Measurements from ENCODE around the gene BBIP1.
"Not testable (repeated sequence)": the region's sequence is repeated elsewhere in the genome, so short reads cannot be mapped to it uniquely, and the experiment has no call there.

The BBIP1 gene

GRCh38 chr10:110867807-110868465 is 51.0 kb downstream of the BBIP1 start:
- Histone ChIP-seq H3K36me3 (ENCODE audit: control insufficient read depth, insufficient read depth, low read length) (no peaks in the 10 kb centered on the region), H3K27me3 (replicated peaks; ENCODE audit: control insufficient read depth, insufficient read depth, low read length) (no peaks in the 10 kb centered on the region), H3K4me3 (replicated peaks; ENCODE audit: low read depth, low read length) (no peak overlapping the region)
- no peak for DNase-seq (ENCODE audit: extremely low read depth, insufficient read length)
- TF ChIP-seq, protein P1, sequence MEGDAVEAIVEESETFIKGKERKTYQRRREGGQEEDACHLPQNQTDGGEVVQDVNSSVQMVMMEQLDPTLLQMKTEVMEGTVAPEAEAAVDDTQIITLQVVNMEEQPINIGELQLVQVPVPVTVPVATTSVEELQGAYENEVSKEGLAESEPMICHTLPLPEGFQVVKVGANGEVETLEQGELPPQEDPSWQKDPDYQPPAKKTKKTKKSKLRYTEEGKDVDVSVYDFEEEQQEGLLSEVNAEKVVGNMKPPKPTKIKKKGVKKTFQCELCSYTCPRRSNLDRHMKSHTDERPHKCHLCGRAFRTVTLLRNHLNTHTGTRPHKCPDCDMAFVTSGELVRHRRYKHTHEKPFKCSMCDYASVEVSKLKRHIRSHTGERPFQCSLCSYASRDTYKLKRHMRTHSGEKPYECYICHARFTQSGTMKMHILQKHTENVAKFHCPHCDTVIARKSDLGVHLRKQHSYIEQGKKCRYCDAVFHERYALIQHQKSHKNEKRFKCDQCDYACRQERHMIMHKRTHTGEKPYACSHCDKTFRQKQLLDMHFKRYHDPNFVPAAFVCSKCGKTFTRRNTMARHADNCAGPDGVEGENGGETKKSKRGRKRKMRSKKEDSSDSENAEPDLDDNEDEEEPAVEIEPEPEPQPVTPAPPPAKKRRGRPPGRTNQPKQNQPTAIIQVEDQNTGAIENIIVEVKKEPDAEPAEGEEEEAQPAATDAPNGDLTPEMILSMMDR (IDR thresholded peaks at IDR 0.05; ENCODE audit: insufficient read depth, low read length, poor library complexity, severe bottlenecking): no peak

DNA sequence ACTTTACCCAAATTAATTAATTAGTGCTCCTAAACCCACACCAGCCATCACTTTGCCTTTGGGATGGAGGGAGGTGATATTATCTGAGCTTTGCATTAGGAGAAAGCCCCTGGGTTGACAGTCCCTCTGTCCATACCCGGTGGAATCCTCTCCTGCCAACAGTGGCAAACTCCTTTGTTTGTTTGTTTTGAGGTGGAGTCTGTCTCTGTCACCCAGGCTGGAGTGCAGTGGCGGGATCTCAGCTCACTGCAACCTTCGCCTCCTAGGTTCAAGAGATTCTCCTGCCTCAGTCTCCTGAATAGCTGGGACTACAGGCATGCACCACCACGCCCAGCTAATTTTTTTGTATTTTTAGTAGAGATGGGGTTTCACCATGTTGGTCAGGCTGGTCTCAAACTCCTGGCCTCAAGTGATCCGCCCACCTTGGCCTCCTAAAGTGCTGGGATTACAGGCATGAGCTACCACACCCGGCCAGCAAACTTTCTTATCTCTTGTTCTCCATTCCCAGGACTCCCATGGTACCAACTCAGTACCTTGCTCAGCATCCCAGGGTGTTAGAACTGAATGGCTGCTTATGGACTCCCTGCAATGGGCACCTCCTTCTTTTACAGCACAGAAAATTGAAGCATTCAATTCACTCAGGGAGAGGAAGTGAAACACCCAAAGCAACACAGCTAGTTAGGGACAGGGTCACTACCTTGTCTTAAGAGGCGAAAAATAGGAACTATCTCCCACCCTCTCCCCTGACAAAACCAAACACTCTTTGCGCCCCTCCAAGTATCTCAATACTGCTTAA is 51.8 kb downstream of the BBIP1 start:
- peak; percentile 60 for DNase-seq (ENCODE audit: extremely low read depth, insufficient read length)
- H3K4me3 ChIP-seq (replicated peaks; ENCODE audit: low read depth, low read length); H3K36me3 ChIP-seq (ENCODE audit: control insufficient read depth, insufficient read depth, low read length); H3K27me3 ChIP-seq (replicated peaks; ENCODE audit: control insufficient read depth, insufficient read depth, low read length): not testable (repeated sequence)

- TF ChIP-seq, protein P1 (IDR thresholded peaks at IDR 0.05; ENCODE audit: insufficient read depth, low read length, poor library complexity, severe bottlenecking): no peak
- no peak overlapping the region for H3K4me3 ChIP-seq (replicated peaks; ENCODE audit: low read depth, low read length)
- no peaks in the 10 kb centered on the region for H3K27me3 ChIP-seq (replicated peaks; ENCODE audit: control insufficient read depth, insufficient read depth, low read length)
- no peaks in the 10 kb centered on the region for H3K36me3 ChIP-seq (ENCODE audit: control insufficient read depth, insufficient read depth, low read length)
- peak; percentile 53 for DNase-seq (ENCODE audit: extremely low read depth, insufficient read length)
Measured at GRCh38 chr10:110865809-110866482, 53.0 kb downstream of the BBIP1 start.

DNA sequence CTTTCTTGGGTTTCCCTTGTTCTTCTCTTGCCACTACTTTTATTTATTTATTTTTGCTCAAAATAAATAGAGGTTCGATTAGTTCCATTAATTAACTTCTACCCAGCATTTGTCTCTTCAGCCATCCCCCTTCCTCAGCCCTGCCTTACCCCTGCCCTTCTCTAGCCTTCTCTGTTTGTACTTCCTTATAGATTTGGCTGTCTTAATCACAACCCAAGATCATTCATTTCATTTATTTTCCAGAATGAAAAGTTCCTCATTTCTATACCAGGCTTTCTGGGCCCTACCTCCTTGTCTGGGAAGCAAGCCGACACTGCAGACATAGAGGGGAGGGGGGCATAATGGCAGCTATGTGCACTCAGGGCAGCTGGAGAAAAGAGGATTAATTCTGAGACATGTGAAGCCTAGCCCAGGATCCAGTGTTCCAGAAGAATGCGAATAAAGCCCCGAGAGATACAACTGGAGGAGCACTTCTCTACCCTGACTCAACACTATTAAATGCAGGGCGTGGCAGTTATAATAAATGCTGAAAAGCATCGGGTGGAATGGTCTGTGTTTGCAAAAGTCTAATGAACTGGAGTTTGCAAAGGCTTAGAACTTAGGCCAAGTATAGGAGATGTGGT is 53.7 kb downstream of the BBIP1 start:
- TF ChIP-seq, protein P1 (IDR thresholded peaks at IDR 0.05; ENCODE audit: insufficient read depth, low read length, poor library complexity, severe bottlenecking): no peak
- Histone ChIP-seq H3K27me3 (replicated peaks; ENCODE audit: control insufficient read depth, insufficient read depth, low read length) (no peaks in the 10 kb centered on the region), H3K36me3 (ENCODE audit: control insufficient read depth, insufficient read depth, low read length) (no peaks in the 10 kb centered on the region), H3K4me3 (replicated peaks; ENCODE audit: low read depth, low read length) (peak overlapping the region; percentile 52)
- DNase-seq (ENCODE audit: extremely low read depth, insufficient read length): no peak

DNA sequence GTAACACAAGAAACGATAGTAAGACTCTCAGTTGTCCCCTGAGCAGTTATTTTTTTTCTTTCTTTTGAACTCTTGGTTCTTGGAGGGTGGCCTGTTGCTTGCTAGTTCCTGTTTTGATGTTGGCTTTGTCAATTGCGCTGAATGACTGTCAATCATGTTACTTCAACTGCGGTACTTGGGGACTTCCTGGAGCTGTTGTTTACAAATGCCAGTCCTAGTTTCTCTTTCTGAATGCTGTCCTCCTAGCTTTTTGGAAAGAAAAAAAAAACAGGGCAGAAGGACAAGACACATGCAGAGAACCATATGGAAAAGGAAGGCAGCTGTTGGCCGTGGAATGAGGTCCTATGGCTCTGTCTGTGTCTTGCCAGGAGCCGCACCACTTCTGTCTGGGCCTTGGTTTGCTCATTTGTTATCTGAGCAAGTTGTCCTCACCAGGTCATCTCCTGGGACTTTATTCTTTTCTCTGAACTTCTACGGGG is 54.3 kb downstream of the BBIP1 start:
- Histone ChIP-seq H3K36me3 (ENCODE audit: control insufficient read depth, insufficient read depth, low read length) (no peaks in the 10 kb centered on the region), H3K4me3 (replicated peaks; ENCODE audit: low read depth, low read length) (peak overlapping the region; percentile 52), H3K27me3 (replicated peaks; ENCODE audit: control insufficient read depth, insufficient read depth, low read length) (no peaks in the 10 kb centered on the region)
- peak; percentile 67 for DNase-seq (ENCODE audit: extremely low read depth, insufficient read length)
- TF ChIP-seq, protein P1 (IDR thresholded peaks at IDR 0.05; ENCODE audit: insufficient read depth, low read length, poor library complexity, severe bottlenecking): no peak
